ENCODE data around the gene EIF3B. TPM values are rescaled to one million over a fixed set of nuclear protein-coding genes. Genes with fewer than 3 reads are reported as not detected.

Gene EIF3B
- total and polyA plus RNA-seq, 4 donors: 82.5 to 133 (median 96.0) TPM

- Histone ChIP-seq H3K27ac (ENCODE audit: low read depth in 1 of 2, low read length in 1 of 2) (no peak overlapping the region), H3K4me3 (no peak overlapping the region), H3K27me3 (ENCODE audit: control insufficient read depth in 3 of 3, insufficient read depth in 3 of 3, low read length in 2 of 3) (no peaks in the 10 kb centered on the region), H3K4me1 (ENCODE audit: control insufficient read depth in 5 of 5, insufficient read depth in 5 of 5, low read length in 5 of 5) (no peaks in the 10 kb centered on the region), H3K9me3 (ENCODE audit: control insufficient read depth in 4 of 4, insufficient read depth in 3 of 4, low read length in 3 of 4) (no peaks in the 10 kb centered on the region), H3K9ac (ENCODE audit: insufficient read depth in 1 of 2, low read length in 2 of 2) (no peak overlapping the region), H3K36me3 (ENCODE audit: control insufficient read depth in 4 of 4, insufficient read depth in 4 of 4, low read length in 4 of 4) (no peaks in the 10 kb centered on the region)
- WGBS, 2 donors: 66 to 82% methylated on average over 11 of the region's 11 CpGs
- ATAC-seq (ENCODE audit: insufficient read depth, low FRiP score): no peak
- no peak for TF ChIP-seq CTCF (IDR thresholded peaks at IDR 0.05; ENCODE audit: control extremely low read depth, extremely low read depth)
- DNase-seq: peak in 2 of 3 donors; percentile 31 to 41
These were observed 33.6 kb upstream of the EIF3B start for GRCh38 chr7:2321020-2321419.

- WGBS, 2 donors: 17 to 44% methylated on average over 4 of the region's 4 CpGs
- Histone ChIP-seq H3K9ac (ENCODE audit: insufficient read depth in 1 of 2, low read length in 2 of 2) (no peak overlapping the region), H3K4me1 (ENCODE audit: control insufficient read depth in 5 of 5, insufficient read depth in 5 of 5, low read length in 5 of 5) (no peaks in the 10 kb centered on the region), H3K27ac (ENCODE audit: low read depth in 1 of 2, low read length in 1 of 2) (no peak overlapping the region), H3K27me3 (ENCODE audit: control insufficient read depth in 3 of 3, insufficient read depth in 3 of 3, low read length in 2 of 3) (no peaks in the 10 kb centered on the region), H3K9me3 (ENCODE audit: control insufficient read depth in 4 of 4, insufficient read depth in 3 of 4, low read length in 3 of 4) (no peaks in the 10 kb centered on the region), H3K36me3 (ENCODE audit: control insufficient read depth in 4 of 4, insufficient read depth in 4 of 4, low read length in 4 of 4) (no peaks in the 10 kb centered on the region), H3K4me3 (no peak overlapping the region)
- ATAC-seq (ENCODE audit: insufficient read depth, low FRiP score) (peak; percentile 53), DNase-seq (no peak)
- TF ChIP-seq CTCF (IDR thresholded peaks at IDR 0.05; ENCODE audit: control extremely low read depth, extremely low read depth): no peak
These were observed 29.5 kb upstream of the EIF3B start for GRCh38 chr7:2325162-2325561.

- no peaks in the 10 kb centered on the region for H3K4me1 ChIP-seq (ENCODE audit: control insufficient read depth in 5 of 5, insufficient read depth in 5 of 5, low read length in 5 of 5)
- no peaks in the 10 kb centered on the region for H3K9me3 ChIP-seq (ENCODE audit: control insufficient read depth in 4 of 4, insufficient read depth in 3 of 4, low read length in 3 of 4)
- DNase-seq (no peak), ATAC-seq (ENCODE audit: insufficient read depth, low FRiP score) (no peak)
- 81 to 88% methylated on average over 7 of the region's 7 CpGs for WGBS, 2 donors
- no peak for TF ChIP-seq CTCF (IDR thresholded peaks at IDR 0.05; ENCODE audit: control extremely low read depth, extremely low read depth)
- H3K27me3 ChIP-seq (ENCODE audit: control insufficient read depth in 3 of 3, insufficient read depth in 3 of 3, low read length in 2 of 3): no peaks in the 10 kb centered on the region
- no peak overlapping the region for H3K4me3 ChIP-seq
- no peak overlapping the region for H3K27ac ChIP-seq (ENCODE audit: low read depth in 1 of 2, low read length in 1 of 2)
- no peak overlapping the region for H3K9ac ChIP-seq (ENCODE audit: insufficient read depth in 1 of 2, low read length in 2 of 2)
- H3K36me3 ChIP-seq (ENCODE audit: control insufficient read depth in 4 of 4, insufficient read depth in 4 of 4, low read length in 4 of 4): no peaks in the 10 kb centered on the region
These were observed 27.7 kb upstream of the EIF3B start for GRCh38 chr7:2326951-2327350.

- no peak for TF ChIP-seq CTCF (IDR thresholded peaks at IDR 0.05; ENCODE audit: control extremely low read depth, extremely low read depth)
- no peaks in the 10 kb centered on the region for H3K36me3 ChIP-seq (ENCODE audit: control insufficient read depth in 4 of 4, insufficient read depth in 4 of 4, low read length in 4 of 4)
- no peak for DNase-seq
- H3K27ac ChIP-seq (ENCODE audit: low read depth in 1 of 2, low read length in 1 of 2): no peak overlapping the region
- H3K4me3 ChIP-seq: no peak overlapping the region
- no peak overlapping the region for H3K9ac ChIP-seq (ENCODE audit: insufficient read depth in 1 of 2, low read length in 2 of 2)
- no peaks in the 10 kb centered on the region for H3K4me1 ChIP-seq (ENCODE audit: control insufficient read depth in 5 of 5, insufficient read depth in 5 of 5, low read length in 5 of 5)
- ATAC-seq (ENCODE audit: insufficient read depth, low FRiP score): no peak
- H3K27me3 ChIP-seq (ENCODE audit: control insufficient read depth in 3 of 3, insufficient read depth in 3 of 3, low read length in 2 of 3): no peaks in the 10 kb centered on the region
- no peaks in the 10 kb centered on the region for H3K9me3 ChIP-seq (ENCODE audit: control insufficient read depth in 4 of 4, insufficient read depth in 3 of 4, low read length in 3 of 4)
- WGBS, 2 donors: 83 to 90% methylated on average over 2 of the region's 2 CpGs
These were observed 24.1 kb upstream of the EIF3B start for GRCh38 chr7:2330493-2330892.

All from lung (tissue), 12 donors.